ENCODE results near the gene LMBR1. TPM values are rescaled to one million over a fixed set of nuclear protein-coding genes. Genes with fewer than 3 reads are reported as not detected.
A peak's percentile ranks its signal among the peaks of the same experiment; 100 is the strongest.

Gene LMBR1
- total RNA-seq, 1 donor from 2014 or later = 73.7 TPM

DNA sequence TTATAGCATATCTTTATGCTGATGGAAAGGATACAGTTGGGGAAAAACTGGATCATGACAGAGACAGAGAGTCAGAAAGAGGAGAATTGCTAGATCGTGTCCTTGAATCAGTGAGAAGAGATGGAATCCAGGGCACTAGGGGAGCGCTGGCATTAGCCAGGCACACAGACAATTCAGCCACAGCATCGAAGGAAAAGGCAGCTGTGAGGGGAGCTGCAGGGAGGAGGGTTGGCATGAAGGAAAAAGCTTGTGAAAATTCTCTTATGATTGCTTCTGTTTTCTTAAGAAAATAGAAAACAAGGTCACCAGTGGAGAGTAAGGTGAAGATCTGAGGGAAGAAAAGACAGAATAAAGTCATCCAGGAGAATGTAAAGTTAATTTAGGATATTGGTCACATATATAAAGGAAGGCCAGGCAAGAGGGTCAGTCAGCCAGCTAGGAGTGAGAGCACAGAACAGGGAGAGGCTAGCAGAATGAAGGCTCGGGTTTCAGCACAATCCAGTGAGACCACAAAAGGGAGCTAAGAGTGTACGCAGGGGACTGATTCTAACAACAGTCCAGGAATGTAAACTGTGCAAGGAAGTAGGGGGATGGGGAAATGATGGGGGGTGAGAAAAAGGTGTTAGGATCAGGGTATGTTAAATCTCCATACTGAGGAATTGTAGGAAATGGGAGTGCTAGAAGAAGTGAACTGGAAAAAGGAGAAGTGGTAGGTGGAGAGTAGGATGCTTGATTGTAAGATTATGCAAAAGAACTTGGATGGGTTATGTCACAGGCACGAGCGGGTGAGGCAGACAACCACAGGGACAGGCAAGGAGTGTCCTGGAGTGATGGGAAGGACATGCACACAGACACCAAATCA lies 140.4 kb downstream of the LMBR1 start:
- Histone ChIP-seq H3K4me3 (ENCODE audit: low read depth, low read length) (no peak overlapping the region), H3K27me3 (ENCODE audit: control insufficient read depth, insufficient read depth, low read length) (no peaks in the 10 kb centered on the region), H3K36me3 (ENCODE audit: control insufficient read depth, insufficient read depth, low read length) (no peaks in the 10 kb centered on the region)
- no peak for DNase-seq (ENCODE audit: low read depth)
- no peak for FAIRE-seq
- TF ChIP-seq, protein P1, sequence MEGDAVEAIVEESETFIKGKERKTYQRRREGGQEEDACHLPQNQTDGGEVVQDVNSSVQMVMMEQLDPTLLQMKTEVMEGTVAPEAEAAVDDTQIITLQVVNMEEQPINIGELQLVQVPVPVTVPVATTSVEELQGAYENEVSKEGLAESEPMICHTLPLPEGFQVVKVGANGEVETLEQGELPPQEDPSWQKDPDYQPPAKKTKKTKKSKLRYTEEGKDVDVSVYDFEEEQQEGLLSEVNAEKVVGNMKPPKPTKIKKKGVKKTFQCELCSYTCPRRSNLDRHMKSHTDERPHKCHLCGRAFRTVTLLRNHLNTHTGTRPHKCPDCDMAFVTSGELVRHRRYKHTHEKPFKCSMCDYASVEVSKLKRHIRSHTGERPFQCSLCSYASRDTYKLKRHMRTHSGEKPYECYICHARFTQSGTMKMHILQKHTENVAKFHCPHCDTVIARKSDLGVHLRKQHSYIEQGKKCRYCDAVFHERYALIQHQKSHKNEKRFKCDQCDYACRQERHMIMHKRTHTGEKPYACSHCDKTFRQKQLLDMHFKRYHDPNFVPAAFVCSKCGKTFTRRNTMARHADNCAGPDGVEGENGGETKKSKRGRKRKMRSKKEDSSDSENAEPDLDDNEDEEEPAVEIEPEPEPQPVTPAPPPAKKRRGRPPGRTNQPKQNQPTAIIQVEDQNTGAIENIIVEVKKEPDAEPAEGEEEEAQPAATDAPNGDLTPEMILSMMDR (IDR thresholded peaks at IDR 0.05; ENCODE audit: insufficient read depth, low read length, severe bottlenecking) = no peak

DNA sequence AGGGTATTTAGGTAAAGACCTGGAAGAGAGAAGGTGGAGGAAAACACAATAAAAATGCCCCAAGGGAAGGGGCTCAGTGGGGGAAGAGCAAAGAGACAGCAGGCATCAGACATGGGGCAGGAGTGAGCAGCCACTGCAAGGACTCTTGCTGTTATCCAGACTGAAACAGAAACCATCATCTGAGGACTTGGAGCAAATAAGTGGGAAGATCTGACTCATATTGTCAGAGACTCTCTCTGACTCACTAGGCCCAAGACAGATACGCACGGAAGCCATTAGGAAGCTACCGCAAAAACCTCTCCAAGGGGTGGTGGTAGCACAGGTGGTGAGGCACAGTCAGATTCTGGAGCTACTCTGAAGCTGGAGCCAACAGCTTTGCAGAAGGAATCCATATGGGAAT lies 141.7 kb downstream of the LMBR1 start:
- Histone ChIP-seq H3K36me3 (ENCODE audit: control insufficient read depth, insufficient read depth, low read length) (no peaks in the 10 kb centered on the region), H3K27me3 (ENCODE audit: control insufficient read depth, insufficient read depth, low read length) (no peaks in the 10 kb centered on the region), H3K4me3 (ENCODE audit: low read depth, low read length) (no peak overlapping the region)
- DNase-seq (ENCODE audit: low read depth) (peak; percentile 82), FAIRE-seq (peak; percentile 7)
- TF ChIP-seq, protein P1 (IDR thresholded peaks at IDR 0.05; ENCODE audit: insufficient read depth, low read length, severe bottlenecking) = no peak

DNA sequence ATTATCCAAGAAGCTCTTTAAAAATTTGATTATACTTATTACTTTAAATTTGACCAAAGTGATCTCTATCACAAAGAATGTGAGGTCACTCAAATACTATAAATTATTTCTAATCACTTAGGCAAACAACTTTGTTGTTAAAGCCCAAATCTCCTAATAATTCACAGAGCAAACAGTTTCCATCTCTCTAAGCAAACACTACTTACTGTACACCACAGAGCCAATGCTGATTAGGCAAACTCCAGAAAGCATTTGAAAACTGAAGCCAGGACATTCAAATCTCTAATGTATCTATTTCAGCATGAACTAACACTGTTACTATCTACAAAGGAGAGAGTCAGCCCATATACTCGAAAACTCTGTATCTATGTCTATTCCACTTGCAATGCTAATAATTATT lies 145.3 kb downstream of the LMBR1 start:
- no peak for FAIRE-seq
- no peaks in the 10 kb centered on the region for H3K27me3 ChIP-seq (ENCODE audit: control insufficient read depth, insufficient read depth, low read length)

GRCh38 chr7:156746891-156747290 lies 146.1 kb downstream of the LMBR1 start:
- no peak overlapping the region for H3K4me3 ChIP-seq (ENCODE audit: low read depth, low read length)
- TF ChIP-seq, protein P1 (IDR thresholded peaks at IDR 0.05; ENCODE audit: insufficient read depth, low read length, severe bottlenecking) = no peak
- DNase-seq (ENCODE audit: low read depth) (peak; percentile 31), FAIRE-seq (no peak)
- no peaks in the 10 kb centered on the region for H3K27me3 ChIP-seq (ENCODE audit: control insufficient read depth, insufficient read depth, low read length)
- H3K36me3 ChIP-seq (ENCODE audit: control insufficient read depth, insufficient read depth, low read length) = no peaks in the 10 kb centered on the region

More for the DNA sequence above, 145.3 kb downstream of the LMBR1 start:
- no peaks in the 10 kb centered on the region for H3K36me3 ChIP-seq (ENCODE audit: control insufficient read depth, insufficient read depth, low read length)
- TF ChIP-seq, protein P1 (IDR thresholded peaks at IDR 0.05; ENCODE audit: insufficient read depth, low read length, severe bottlenecking) = no peak
- H3K4me3 ChIP-seq (ENCODE audit: low read depth, low read length) = no peak overlapping the region
- no peak for DNase-seq (ENCODE audit: low read depth)

DNA sequence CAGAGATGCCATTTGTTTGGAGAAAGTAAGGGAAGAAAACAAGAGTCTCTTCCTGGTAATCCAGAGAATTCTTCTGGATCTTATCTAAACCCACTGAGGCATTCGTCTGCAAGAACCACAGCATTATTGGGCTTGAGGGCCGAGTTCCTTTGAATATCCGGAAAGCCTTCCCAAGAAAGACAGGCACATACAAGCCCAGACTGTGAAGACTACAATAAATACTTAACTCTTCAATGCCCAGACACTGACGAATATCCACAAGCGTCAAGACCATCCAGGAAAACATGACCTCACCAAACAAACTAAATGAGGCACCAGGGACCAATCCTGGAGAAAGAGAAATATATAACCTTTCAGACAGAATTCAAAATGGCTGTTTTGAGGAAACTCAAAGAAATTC lies 153.4 kb downstream of the LMBR1 start:
- no peak overlapping the region for H3K4me3 ChIP-seq (ENCODE audit: low read depth, low read length)
- H3K27me3 ChIP-seq (ENCODE audit: control insufficient read depth, insufficient read depth, low read length) = no peaks in the 10 kb centered on the region
- peak; percentile 62 for DNase-seq (ENCODE audit: low read depth)
- FAIRE-seq = peak; percentile 7
- no peaks in the 10 kb centered on the region for H3K36me3 ChIP-seq (ENCODE audit: control insufficient read depth, insufficient read depth, low read length)
- TF ChIP-seq, protein P1 (IDR thresholded peaks at IDR 0.05; ENCODE audit: insufficient read depth, low read length, severe bottlenecking) = no peak

Data from bronchial epithelial cell (primary cell).